K562 (cell line): ENCODE results near the gene TMCO4. TPM values are rescaled to one million over a fixed set of nuclear protein-coding genes. Genes with fewer than 3 reads are reported as not detected.

ENCODE experiments used
- CGGBP1 ChIP-seq: fragments of 250-450 bp; sonication (Bioruptor Pico); IDR thresholded peaks from 2 replicates; pipeline ENCODE4 v1.9.0; 2021; ENCODE audit warnings: mild to moderate bottlenecking
- CHD4 ChIP-seq: fragments of 200-600 bp; sonication (generic); IDR thresholded peaks from 3 replicates; pipeline ENCODE4 v1.6.1; 2012; ENCODE audit warnings: low read depth, mild to moderate bottlenecking, mixed read lengths, low read length, inconsistent platforms; ENCODE audit not compliant: insufficient read depth, insufficient replicate concordance, poor library complexity, severe bottlenecking
- HOXB6 ChIP-seq: fragments of 250-450 bp; sonication (Bioruptor Pico); IDR thresholded peaks from 2 replicates; pipeline ENCODE4 v1.5.1; 2022; ENCODE audit warnings: mild to moderate bottlenecking, borderline replicate concordance
- MAFF ChIP-seq: IDR thresholded peaks from 2 replicates; pipeline ENCODE4 v1.6.1; 2012; ENCODE audit warnings: low read length, improper control_type of control experiment
- MTA2 ChIP-seq: fragments of 450-650 bp; IDR thresholded peaks from 2 replicates; pipeline ENCODE4 v1.6.1; 2016; ENCODE audit warnings: low read depth
- PYGO2 ChIP-seq: fragments of 450-650 bp; IDR thresholded peaks from 2 replicates; pipeline ENCODE4 v1.6.1; 2016; ENCODE audit warnings: mild to moderate bottlenecking, missing genetic modification characterization, moderate library complexity, missing compliant biosample characterization
- SIN3A ChIP-seq, 2 experiments: fragments of 150-350 bp in 1 of 2; IDR thresholded peaks; 2 replicates each; pipeline ENCODE4 v1.6.1; 2011 to 2016; ENCODE audit warnings: borderline replicate concordance in 2 of 2, low read depth in 2 of 2, low read length in 2 of 2, mild to moderate bottlenecking in 2 of 2, moderate library complexity in 2 of 2; ENCODE audit not compliant: control insufficient read depth in 1 of 2
- TFE3 ChIP-seq: fragments of 450-650 bp; formaldehyde crosslinking; IDR thresholded peaks from 2 replicates; pipeline ENCODE4 v1.4.0; 2020; ENCODE audit warnings: mild to moderate bottlenecking, mixed read lengths
- ZNF354B ChIP-seq: fragments of 250-450 bp; sonication (Bioruptor Pico); IDR thresholded peaks from 2 replicates; pipeline ENCODE4 v1.4.0; 2020
- ZNF384 ChIP-seq: IDR thresholded peaks from 2 replicates; pipeline ENCODE4 v1.6.1; 2012; ENCODE audit warnings: low read depth, low read length, improper control_type of control experiment
- ZNF76 ChIP-seq: fragments of 250-450 bp; sonication (Bioruptor Pico); IDR thresholded peaks from 2 replicates; pipeline ENCODE4 v1.4.0; 2020; ENCODE audit warnings: mild to moderate bottlenecking, moderate library complexity, borderline replicate concordance
- ZNF780A ChIP-seq: fragments of 250-450 bp; sonication (Bioruptor Pico); IDR thresholded peaks from 2 replicates; pipeline ENCODE4 v1.5.0; 2021; ENCODE audit warnings: mild to moderate bottlenecking
- polyA plus RNA-seq, 8 experiments: library from polyadenylated mRNA; depleted of rRNA in 4 of 8; stranded (reverse) in 5 of 8; unstranded in 3 of 8; fragments of >200 nt; fragmentation: Nextera tagmentation in 2 of 8; fragmentation: Illumina TruSeq in 1 of 8; extraction: Ambion mirVana in 2 of 8; extraction: Trizol in 1 of 8; gene quantifications; 2 replicates each; pipeline versions ENCODE4 v1.2.1 to v1.2.3, GENCODE V29; 2011 to 2014; ENCODE audit warnings: inconsistent platforms in 1 of 8, missing spikeins in 1 of 8
- total RNA-seq, 7 experiments: library from RNA; depleted of rRNA in 6 of 7; stranded (reverse); fragments of >200 nt in 6 of 7; fragmentation: Illumina TruSeq in 2 of 7; extraction: Trizol in 2 of 7; gene quantifications; 2 replicates each; pipeline versions ENCODE4 v1.2.1 to v1.2.3, GENCODE V29; 2011 to 2021; ENCODE audit warnings: low replicate concordance in 1 of 7

Gene TMCO4
- total and polyA plus RNA-seq, 9 of the 15 experiments (the other 6 are each of a cell fraction or from before 2014, with no cell fraction given) = 0.06 to 2.1 (median 1.2) TPM

- TF ChIP-seq CHD4 (no peak), MTA2 (no peak), HOXB6 (CRISPR knock-in tag) (no peak), CGGBP1 (CRISPR knock-in tag) (no peak), MAFF (no peak), SIN3A (IDR thresholded peaks at IDR 0.05; ENCODE audit: borderline replicate concordance in 2 of 2, control insufficient read depth in 1 of 2, low read depth in 2 of 2, low read length in 2 of 2) (no peak), ZNF76 (CRISPR knock-in tag) (no peak), TFE3 (CRISPR knock-in tag) (no peak), ZNF780A (CRISPR knock-in tag) (no peak), PYGO2 (tag) (no peak), ZNF384 (peak; percentile 95), ZNF354B (CRISPR knock-in tag) (0 out of 2 replicates have a peak, but pooled peaks have one; percentile 54)
Measured at GRCh38 chr1:19661721-19662228, 137.9 kb downstream of the TMCO4 start (continued).
